GM21390 (cell line): ENCODE results near the gene MED6.

Experiments used
- ATAC-seq: cut with Tn5 transposase; IDR thresholded peaks from one replicate; pipeline ENCODE4 v1.9.1; 2021; ENCODE audit not compliant: unreplicated experiment

MED6 gene

DNA sequence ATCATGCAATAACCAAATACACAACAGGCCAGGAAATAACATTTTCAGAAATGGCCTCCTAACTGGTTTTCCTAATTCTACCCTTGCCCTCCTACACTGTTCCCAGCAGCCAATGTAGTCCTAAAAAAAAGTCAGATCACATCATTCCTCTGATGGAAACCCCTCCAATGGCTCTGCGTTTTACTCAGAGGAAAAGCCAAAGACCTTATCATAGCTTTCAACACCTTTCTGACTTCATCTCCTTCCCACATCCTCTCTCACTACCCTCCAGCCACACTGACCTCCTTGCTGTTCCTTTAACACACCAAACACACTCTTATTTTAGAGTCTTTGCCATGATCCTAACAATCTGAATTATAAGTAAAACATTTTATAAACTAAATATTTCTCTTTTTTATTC, 1.1 kb downstream of the MED6 start:
- no peak for ATAC-seq

DNA sequence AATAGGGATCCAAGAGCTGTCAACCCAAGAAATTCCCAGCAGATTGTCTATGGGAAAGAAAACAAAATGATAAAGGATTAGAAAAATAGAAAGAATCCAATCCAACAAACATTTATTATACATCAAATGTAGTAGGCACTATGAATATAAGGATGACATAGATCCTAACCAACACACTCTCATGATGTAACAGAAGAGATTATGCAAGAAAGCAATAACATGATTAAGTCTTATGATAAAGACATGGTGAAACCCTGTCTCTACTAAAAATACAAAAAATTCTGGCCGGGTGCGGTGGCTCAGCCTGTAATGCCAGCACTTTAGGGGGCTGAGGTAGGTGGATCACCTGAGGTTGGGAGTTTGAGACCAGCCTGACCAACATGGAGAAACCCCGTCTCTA, 2.7 kb downstream of the MED6 start:
- no peak for ATAC-seq

DNA sequence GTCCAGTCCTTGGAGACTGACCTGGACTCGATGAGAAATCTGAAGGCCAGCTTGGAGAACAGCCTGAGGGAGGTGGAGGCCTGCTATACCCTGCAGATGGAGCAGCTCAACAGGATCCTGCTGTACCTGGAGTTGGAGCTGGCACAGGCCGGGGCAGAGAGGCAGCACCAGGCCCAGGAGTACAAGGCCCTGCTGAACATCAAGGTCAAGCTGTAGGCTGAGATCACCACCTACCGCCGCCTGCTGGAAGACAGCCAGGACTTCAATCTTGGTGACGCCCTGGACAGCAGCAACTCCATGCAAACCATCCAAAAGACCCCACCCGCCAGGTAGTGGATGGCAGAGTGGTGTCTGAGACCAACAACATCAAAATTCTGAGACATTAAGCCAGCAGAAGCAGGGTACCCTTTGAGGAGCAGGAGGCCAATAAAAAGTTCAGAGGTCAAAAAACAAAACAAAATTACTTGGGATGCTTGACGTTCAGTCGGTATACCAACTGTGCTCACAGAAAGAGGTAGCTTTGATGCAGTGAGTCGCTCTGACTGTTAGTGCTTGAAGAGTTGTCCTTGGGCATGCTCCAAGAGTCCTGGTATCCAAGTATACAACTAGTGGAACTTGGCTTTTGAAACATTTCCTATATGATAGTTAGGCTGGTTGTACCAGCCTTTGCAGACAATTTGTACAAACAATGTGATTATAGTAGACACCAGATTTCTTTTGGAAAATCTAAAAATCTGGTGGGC, 4.8 kb downstream of the MED6 start:
- no peak for ATAC-seq

DNA sequence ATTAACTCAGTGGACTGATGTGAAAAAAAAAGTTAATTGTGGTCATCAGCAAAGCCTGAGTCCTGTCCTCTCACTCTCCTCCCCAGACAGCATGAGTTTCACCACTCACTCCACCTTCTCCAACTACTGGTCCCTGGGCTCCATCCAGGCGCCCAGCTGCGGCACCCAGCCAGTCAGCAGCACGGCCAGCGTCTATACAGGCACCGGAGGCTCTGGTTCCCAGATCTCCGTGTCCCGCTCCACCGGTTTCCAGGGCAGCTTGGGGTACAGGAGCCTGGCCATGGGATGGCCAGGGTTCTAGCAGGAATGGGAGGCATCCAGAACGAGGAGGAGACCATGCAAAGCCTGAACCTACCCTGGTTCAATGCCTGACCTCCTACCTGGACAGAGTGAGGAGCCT, 6.0 kb downstream of the MED6 start:
- no peak for ATAC-seq

DNA sequence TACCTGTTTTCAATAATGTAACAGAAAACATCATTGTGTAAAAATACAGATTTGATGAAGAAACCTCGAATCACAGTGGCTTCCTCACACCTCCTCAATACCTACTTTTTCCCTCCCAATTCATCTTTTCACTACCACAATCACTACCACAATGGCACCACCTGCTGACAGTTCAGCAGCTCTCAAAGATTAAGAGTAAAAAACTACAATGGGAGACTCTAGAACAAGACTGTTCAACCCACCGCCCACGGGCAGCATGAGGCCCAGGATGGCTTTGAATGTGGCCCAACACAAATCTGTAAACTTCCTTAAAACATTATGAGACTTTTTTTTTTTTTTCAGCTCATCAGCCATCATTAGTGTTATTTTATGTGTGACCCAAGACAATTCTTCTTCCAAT, 15.2 kb downstream of the MED6 start:
- no peak for ATAC-seq

DNA sequence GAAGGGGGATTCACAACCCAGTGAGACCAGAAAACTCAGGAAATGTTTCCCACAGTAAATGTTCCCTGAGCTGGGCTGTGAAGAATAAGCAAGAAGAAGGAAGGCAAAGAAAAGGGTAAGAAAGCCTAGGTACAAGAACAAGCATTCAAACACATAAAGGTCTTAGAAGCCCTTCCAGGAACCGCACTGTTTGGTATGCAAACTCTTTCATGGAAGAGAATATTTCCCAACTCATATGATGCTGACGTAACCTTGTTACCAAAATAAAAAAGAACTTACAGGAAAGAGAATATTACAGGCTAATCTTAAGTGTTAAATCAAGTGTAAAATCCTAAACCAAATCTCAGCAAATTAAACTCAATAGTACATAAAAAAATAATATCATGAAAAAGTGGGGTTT, 23.6 kb downstream of the MED6 start:
- ATAC-seq = no peak

DNA sequence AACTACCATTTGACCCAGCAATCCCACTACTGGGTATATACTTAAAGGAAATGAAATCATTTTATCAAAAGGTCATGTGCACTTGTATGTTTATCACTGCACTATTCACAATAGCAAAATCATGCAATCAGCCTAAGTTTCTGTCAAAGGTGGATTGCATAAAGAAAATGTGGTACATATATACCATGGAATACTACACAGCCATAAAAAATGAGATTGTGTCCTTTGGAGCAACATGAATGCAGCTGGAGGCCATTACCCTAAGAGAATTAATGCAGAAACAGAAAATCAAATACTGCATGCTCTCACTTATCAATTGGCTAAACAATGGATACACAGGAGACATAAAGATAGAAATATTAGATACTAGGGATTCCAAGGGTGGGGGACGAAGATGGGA, 27.4 kb downstream of the MED6 start:
- ATAC-seq = no peak

DNA sequence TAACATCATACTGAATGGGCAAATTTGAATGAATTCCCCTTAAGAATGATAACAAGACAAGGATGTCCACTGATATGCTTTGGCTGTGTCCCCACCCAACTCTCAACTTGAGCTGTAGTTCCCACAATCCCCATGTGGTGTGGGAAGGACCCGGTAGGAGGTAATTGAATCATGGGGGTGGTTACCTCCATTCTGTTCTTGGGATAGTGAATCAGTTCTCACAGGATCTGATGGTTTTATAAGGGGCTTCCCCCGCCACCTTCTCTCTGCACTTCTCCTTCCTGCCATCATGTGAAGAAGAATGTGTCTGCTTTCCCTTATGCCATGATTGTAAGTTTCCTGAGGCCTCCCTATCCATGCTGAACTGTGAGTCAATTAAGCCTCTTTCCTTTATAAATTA, 29.3 kb downstream of the MED6 start:
- ATAC-seq = no peak

DNA sequence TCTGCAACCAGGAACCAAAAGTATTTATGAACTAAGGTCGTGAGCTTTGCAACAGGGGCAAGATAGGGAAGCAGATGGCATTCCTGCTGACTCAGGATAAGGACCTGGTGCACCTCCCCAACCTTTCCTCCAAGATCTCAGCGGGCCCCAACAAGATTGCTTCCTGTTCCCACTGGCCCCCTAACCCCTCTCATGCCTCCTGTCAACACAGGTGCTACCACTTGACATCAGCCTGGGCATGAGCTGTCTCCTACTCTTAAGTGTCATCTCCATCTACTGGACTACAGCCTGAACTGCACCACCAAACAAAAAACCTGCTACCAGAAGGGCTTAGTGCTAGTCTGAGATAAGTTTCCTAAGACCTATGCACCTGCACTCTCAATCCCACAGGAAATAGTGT, 32.7 kb downstream of the MED6 start:
- no peak for ATAC-seq

DNA sequence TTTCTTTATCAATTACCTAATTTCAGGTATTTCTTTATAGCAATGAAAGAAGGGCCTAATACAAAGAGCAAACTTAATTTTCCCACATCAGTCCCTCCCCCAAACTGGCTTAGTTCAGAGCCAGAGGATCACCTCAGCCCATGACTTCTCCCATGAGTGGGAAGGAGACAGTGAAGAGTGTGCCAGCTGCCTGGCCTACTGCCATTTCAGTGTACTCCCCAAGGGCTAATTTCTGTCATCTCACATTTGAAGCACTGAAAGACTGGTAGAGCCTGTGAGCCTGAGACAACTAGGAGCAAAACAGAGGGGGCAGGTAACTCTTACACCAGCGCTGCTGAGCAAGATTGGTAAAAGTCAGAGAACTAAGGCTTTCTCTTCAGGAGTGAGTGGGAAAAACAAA, 36.6 kb downstream of the MED6 start:
- no peak for ATAC-seq

DNA sequence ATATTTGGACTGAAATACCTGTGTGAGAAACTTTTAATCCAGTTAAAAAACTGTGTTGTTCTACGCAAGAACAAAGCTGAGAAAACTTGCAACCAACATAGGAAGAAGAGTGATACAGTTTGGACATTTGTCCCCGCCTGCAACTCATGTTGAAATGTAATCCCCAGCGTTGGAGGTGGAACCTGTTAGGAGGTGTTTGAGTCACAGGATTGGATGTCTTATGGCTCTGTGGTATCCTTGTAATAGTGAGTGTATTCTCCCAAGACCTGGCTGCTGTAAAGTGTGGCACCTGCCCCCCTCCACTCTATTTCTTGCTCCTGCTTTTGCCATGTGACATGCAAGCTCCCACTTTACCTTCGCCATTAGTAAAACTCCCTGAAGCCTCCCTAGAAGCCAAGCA, 37.0 kb downstream of the MED6 start:
- no peak for ATAC-seq

DNA sequence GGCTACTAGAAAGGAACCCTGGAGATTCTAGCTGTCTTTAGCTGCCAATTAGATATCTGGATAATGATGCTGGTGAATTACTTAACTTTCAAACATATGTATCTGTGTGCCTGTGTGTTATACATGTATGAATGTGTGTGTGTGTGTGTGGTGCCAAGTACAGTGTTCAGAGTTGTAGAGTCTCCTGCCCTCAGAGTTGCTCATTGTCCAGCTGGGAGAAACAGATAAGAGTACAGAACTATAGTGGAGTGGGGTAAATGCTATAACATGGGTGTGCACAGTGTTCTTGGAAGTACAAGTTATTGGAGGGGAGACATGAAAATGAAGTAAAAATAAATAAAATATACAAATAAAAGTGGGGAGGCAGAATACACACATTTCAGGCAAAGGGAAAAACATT, 42.1 kb downstream of the MED6 start:
- no peak for ATAC-seq

DNA sequence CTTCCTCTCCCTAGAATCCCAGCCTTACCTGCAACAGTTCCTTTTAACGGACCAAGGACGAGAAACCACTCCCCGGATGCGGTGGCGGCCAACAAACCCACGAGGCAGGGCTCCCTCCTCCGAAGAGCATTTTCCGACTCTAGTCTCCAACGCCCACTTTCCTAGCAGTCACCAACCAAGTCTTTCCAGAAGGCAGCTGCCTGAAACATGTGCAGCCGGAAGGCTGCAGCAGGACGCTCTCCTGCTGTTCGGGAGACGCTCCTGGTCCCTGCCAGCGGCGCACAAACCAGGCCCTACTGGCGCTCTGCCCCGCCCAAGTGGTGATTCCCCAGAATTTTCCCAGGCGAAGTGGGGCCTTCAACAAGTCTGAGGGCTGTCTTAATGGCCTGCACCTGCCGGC, 44.6 kb downstream of the MED6 start:
- ATAC-seq = no peak

DNA sequence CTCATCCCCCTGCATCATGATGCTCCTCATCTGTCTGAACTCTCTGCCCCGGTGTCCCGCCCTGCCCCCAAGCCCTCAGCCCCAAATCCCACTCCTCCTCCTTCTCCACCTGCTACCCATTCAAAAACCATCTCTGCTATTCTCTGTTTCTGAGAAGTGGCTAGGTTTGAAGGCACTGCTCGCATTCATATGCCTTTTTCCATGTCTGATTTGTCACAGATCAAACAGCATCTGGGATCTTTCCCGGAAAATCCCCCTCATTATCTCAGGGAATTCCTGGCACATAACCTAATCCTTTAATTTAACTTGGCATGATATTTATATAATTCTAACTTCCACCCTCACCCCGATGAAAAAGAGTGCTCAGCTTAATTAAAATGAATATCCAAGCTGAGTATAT, 62.4 kb downstream of the MED6 start:
- ATAC-seq = no peak

DNA sequence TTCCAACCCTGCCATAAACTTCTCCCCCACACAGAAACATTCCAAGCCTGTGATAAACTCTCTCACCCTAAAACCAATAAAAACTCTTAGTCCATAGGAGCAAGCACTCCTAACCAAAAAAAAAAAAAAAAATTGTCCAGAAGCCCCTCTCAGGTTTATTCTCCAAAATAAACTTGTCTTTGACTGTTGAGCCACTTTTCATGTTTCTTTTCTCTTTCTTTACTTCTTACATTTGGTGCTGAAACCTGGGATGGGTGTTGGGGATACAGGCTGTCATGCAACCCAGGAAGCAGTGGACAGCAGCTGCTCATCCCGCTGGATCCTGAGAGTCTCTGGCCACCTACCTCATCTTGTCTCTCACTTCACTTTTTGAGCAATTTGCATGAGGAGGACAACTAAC, 63.6 kb downstream of the MED6 start:
- ATAC-seq = no peak

DNA sequence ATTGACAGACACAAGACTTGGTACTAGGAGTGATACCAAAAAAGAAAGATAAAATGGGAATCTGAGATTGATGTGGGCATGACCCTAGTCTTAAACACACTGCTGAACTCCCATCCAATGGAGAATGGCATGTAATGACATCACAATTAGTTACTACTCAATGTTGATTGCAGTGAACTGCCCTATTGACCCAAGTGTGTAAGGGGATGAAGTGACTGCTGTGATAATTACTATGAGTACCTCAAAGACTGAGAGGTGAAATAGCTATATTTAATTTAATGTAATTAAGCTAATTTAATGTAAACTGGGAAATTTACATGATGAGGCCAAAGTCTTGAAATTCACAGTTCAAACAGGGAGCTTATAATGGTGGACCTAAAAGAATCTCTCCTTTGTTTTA, 65.6 kb downstream of the MED6 start, which contains the start of gene ADAM20:
ADAM20 (minus strand) TSS at position 101 of the 400 bp plus-strand sequence. CDS start 10,247 bp downstream, outside the sequence.
- ATAC-seq = no peak
